DND-41 (cell line): ENCODE data around the gene THSD7A.

Source experiments
- ATAC-seq: fragments of 200-7000 bp; cut with Tn5 transposase; 3 replicates; pipeline ENCODE4 v1.9.1; 2021; ENCODE audit warnings: low read depth; ENCODE audit not compliant: insufficient read depth
- DNase-seq: peaks from one replicate; pipeline ENCODE4 v3.0.0-alpha.2; 2020
- H2AFZ ChIP-seq: 2 replicates; pipeline ENCODE4 v1.6.0; 2012; ENCODE audit warnings: low read depth, low read length
- H3K27ac ChIP-seq: 2 replicates; pipeline ENCODE4 v1.5.1; 2012; ENCODE audit warnings: low read length, inconsistent platforms
- H3K27me3 ChIP-seq: fragments of 200-600 bp; sonication (generic); 2 replicates; pipeline ENCODE4 v1.6.0; 2012; ENCODE audit warnings: low read length, mild to moderate bottlenecking, inconsistent platforms; ENCODE audit not compliant: insufficient read depth, poor library complexity
- H3K36me3 ChIP-seq: 2 replicates; pipeline ENCODE4 v1.5.1; 2012; ENCODE audit warnings: low read length, inconsistent platforms; ENCODE audit not compliant: insufficient read depth
- H3K4me1 ChIP-seq: 2 replicates; pipeline ENCODE4 v1.5.1; 2012; ENCODE audit warnings: mild to moderate bottlenecking, low read length; ENCODE audit not compliant: insufficient read depth
- H3K4me2 ChIP-seq: 2 replicates; pipeline ENCODE4 v1.6.0; 2012; ENCODE audit warnings: mild to moderate bottlenecking, moderate library complexity, low read length, inconsistent platforms; ENCODE audit not compliant: insufficient read depth
- H3K4me3 ChIP-seq, 2 experiments: fragments of 200-600 bp in 1 of 2; shearing (Covaris generic) in 1 of 2; 2 replicates each; pipeline ENCODE4 v1.5.1; 2012 to 2016; ENCODE audit warnings: inconsistent platforms in 2 of 2, low read length in 2 of 2, mild to moderate bottlenecking in 2 of 2, low read depth in 1 of 2, moderate library complexity in 1 of 2
- H3K79me2 ChIP-seq: 2 replicates; pipeline ENCODE4 v1.6.0; 2012; ENCODE audit warnings: low read length, inconsistent platforms; ENCODE audit not compliant: insufficient read depth
- H3K9ac ChIP-seq: 2 replicates; pipeline ENCODE4 v1.6.0; 2012; ENCODE audit warnings: low read depth, mild to moderate bottlenecking, inconsistent platforms, low read length, moderate library complexity
- H3K9me3 ChIP-seq: 2 replicates; pipeline ENCODE4 v1.5.1; 2012; ENCODE audit warnings: low read length, moderate library complexity, mild to moderate bottlenecking, inconsistent platforms; ENCODE audit not compliant: insufficient read depth, severe bottlenecking
- H4K20me1 ChIP-seq: 2 replicates; pipeline ENCODE4 v1.6.0; 2012; ENCODE audit warnings: low read length; ENCODE audit not compliant: insufficient read depth
- CTCF ChIP-seq: IDR thresholded peaks from 2 replicates; pipeline ENCODE4 v1.5.1; 2012; ENCODE audit warnings: borderline replicate concordance, low read length, moderate library complexity, mild to moderate bottlenecking; ENCODE audit not compliant: poor library complexity, severe bottlenecking; ENCODE audit errors: extremely low read depth
- EZH2 ChIP-seq: IDR thresholded peaks from 3 replicates; pipeline ENCODE4 v1.6.1; 2012; ENCODE audit warnings: borderline replicate concordance, low read depth, mild to moderate bottlenecking, moderate library complexity, low read length, inconsistent platforms; ENCODE audit not compliant: severe bottlenecking

THSD7A gene

DNA sequence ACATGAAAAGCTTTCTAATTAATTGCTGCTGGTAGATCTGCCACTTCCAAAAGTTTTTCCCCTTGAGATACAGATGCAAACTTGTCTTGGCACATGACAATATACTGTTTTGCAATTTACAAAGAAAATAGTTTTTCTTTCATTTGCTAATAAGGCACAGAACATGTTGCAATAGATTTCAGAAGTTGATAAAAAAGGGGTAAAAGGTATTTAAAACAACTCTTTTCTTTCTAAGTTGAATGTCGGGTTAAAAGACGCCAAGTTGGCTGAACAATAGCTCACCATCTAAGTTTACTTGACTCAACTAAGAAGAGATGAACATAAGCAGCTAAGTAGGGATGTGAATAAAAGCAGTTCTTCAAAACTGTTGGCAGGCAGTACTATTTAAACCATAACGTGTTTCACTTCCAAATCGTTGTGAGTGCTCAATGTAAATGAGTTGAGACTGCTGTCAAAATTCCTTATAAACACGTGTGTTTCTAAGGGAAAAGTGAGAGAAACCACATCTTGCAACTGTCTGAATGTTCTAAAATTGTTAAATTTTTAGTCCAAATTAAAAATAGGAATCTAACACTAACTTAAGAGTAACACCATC, 14.5 kb upstream of the THSD7A start:
- Histone ChIP-seq H4K20me1 (no peaks in the 10 kb centered on the region), H3K27me3 (no peaks in the 10 kb centered on the region), H3K36me3 (no peaks in the 10 kb centered on the region), H3K27ac (no peak overlapping the region), H3K9ac (no peak overlapping the region), H3K4me2 (no peak overlapping the region), H3K4me1 (no peaks in the 10 kb centered on the region), H3K9me3 (no peaks in the 10 kb centered on the region), H3K4me3 (no peak overlapping the region), H3K79me2 (no peaks in the 10 kb centered on the region), H2AFZ (no peak overlapping the region)
- no peak for DNase-seq
- TF ChIP-seq EZH2 (no peak), CTCF (no peak)
- no peak for ATAC-seq

- Histone ChIP-seq H3K4me2 (no peak overlapping the region), H3K79me2 (no peaks in the 10 kb centered on the region), H3K4me1 (no peaks in the 10 kb centered on the region), H4K20me1 (no peaks in the 10 kb centered on the region), H2AFZ (no peak overlapping the region), H3K4me3 (no peak overlapping the region), H3K27me3 (no peaks in the 10 kb centered on the region), H3K9me3 (no peaks in the 10 kb centered on the region), H3K27ac (no peak overlapping the region), H3K9ac (no peak overlapping the region), H3K36me3 (no peaks in the 10 kb centered on the region)
- TF ChIP-seq CTCF (no peak), EZH2 (no peak)
- ATAC-seq (no peak), DNase-seq (no peak)
Observed at GRCh38 chr7:11843113-11843765, 11.2 kb upstream of the THSD7A start.

DNA sequence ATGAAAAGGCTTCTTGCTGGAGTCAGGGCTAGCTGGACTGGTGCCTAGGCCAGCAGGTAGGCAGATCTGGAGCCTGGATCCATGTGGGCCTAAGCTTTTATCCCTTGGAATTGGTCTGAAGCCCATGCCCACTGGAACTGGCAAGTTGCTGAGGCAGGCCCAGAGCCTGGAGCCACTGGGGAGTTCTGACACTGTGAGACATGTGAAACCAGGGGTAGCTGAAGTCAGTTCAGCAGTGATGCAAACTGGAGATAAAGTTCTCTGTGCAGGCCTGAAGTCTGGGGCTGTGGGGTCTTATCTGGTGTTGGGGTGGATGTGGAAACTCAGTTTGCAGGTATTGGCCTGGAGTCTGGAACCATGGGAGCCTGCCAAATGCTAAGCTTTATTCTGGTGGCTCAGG, 9.7 kb upstream of the THSD7A start:
- Histone ChIP-seq H3K79me2 (no peaks in the 10 kb centered on the region), H3K9me3 (no peaks in the 10 kb centered on the region), H3K4me3 (no peak overlapping the region), H3K4me1 (no peaks in the 10 kb centered on the region), H4K20me1 (no peaks in the 10 kb centered on the region), H3K27ac (no peak overlapping the region), H3K27me3 (no peaks in the 10 kb centered on the region), H3K4me2 (no peak overlapping the region), H2AFZ (no peak overlapping the region), H3K9ac (no peak overlapping the region), H3K36me3 (no peaks in the 10 kb centered on the region)
- ATAC-seq: no peak
- DNase-seq: no peak
- TF ChIP-seq CTCF (no peak), EZH2 (no peak)
